Measurements from ENCODE around the gene PIGN.

PIGN gene

GRCh38 chr18:61998957-61999356, 187.9 kb downstream of the PIGN start:
- Mint-ChIP-seq H3K36me3 (ENCODE audit: insufficient read depth) (no peaks in the 10 kb centered on the region), H3K27ac (ENCODE audit: low read depth) (no peak overlapping the region), H3K9me3 (peaks cover 6% of the 10 kb centered on the region), H3K27me3 (peaks cover 16% of the 10 kb centered on the region), H3K4me3 (no peak overlapping the region), H3K4me1 (no peaks in the 10 kb centered on the region)
- no peak for DNase-seq (ENCODE audit: low spot score in 2 of 2)
- ATAC-seq (replicated peaks; ENCODE audit: extremely low read depth, poor library complexity, severe bottlenecking): no peak

DNA sequence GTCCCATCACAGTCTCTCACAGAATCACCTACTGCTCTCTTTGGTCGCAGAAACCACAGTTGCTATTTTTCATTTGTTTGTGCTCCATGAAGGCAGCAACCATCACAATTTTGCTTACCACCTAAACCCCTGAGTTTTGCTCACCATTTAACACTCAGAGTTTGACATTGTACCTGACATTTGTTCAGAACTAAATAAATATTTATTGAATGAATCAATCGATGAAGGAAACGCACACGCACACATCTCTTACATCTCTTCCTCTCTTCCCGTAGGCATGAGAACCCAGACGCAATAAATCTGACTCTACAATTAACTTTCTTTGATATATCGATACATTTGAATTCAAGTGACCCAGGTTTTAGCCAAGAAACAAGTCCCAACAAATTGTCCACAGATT, 188.5 kb downstream of the PIGN start:
- DNase-seq (ENCODE audit: low spot score in 2 of 2) (no peak), ATAC-seq (replicated peaks; ENCODE audit: extremely low read depth, poor library complexity, severe bottlenecking) (no peak)
- Mint-ChIP-seq H3K9me3 (peaks cover 6% of the 10 kb centered on the region), H3K4me3 (no peak overlapping the region), H3K36me3 (ENCODE audit: insufficient read depth) (no peaks in the 10 kb centered on the region), H3K4me1 (no peaks in the 10 kb centered on the region), H3K27me3 (peaks cover 16% of the 10 kb centered on the region), H3K27ac (ENCODE audit: low read depth) (no peak overlapping the region)

DNA sequence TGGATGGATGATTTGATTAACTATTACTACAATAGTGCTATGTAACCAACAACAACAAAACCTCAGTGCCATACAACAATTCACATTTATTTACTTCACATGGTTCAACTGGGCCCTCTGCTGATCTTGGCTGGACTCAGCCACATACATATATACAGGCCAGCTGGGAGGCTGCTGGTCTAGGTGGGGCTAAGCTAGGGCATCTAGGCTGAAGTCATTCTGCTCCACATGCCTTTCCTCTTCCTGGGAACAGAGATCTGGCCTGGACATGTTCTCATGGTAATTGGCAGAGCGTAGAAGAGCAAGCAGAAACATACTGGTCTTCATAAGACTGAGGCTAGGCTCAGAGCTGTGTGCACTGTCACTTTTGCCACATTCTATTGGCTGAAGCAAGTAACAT, 191.2 kb downstream of the PIGN start:
- H3K27ac Mint-ChIP-seq (ENCODE audit: low read depth): no peak overlapping the region
- peaks cover 6% of the 10 kb centered on the region for H3K9me3 Mint-ChIP-seq
- ATAC-seq (replicated peaks; ENCODE audit: extremely low read depth, poor library complexity, severe bottlenecking) (no peak), DNase-seq (ENCODE audit: low spot score in 2 of 2) (no peak)
- H3K36me3 Mint-ChIP-seq (ENCODE audit: insufficient read depth): no peaks in the 10 kb centered on the region
- peaks cover 9% of the 10 kb centered on the region for H3K27me3 Mint-ChIP-seq
- H3K4me1 Mint-ChIP-seq: no peaks in the 10 kb centered on the region
- H3K4me3 Mint-ChIP-seq: no peak overlapping the region

- DNase-seq (ENCODE audit: low spot score in 2 of 2): no peak
- Mint-ChIP-seq H3K27ac (ENCODE audit: low read depth) (no peak overlapping the region), H3K36me3 (ENCODE audit: insufficient read depth) (no peaks in the 10 kb centered on the region), H3K4me3 (no peak overlapping the region), H3K4me1 (no peaks in the 10 kb centered on the region), H3K27me3 (peaks cover 9% of the 10 kb centered on the region), H3K9me3 (no peaks in the 10 kb centered on the region)
- ATAC-seq (replicated peaks; ENCODE audit: extremely low read depth, poor library complexity, severe bottlenecking): no peak
Observed at GRCh38 chr18:61993831-61994230, 193.0 kb downstream of the PIGN start.

- Mint-ChIP-seq H3K4me3 (no peak overlapping the region), H3K4me1 (no peaks in the 10 kb centered on the region), H3K9me3 (no peaks in the 10 kb centered on the region), H3K27me3 (peaks cover 9% of the 10 kb centered on the region), H3K36me3 (ENCODE audit: insufficient read depth) (no peaks in the 10 kb centered on the region), H3K27ac (ENCODE audit: low read depth) (no peak overlapping the region)
- ATAC-seq (replicated peaks; ENCODE audit: extremely low read depth, poor library complexity, severe bottlenecking) (no peak), DNase-seq (ENCODE audit: low spot score in 2 of 2) (no peak)
Observed at GRCh38 chr18:61992923-61993322, 193.9 kb downstream of the PIGN start.

DNA sequence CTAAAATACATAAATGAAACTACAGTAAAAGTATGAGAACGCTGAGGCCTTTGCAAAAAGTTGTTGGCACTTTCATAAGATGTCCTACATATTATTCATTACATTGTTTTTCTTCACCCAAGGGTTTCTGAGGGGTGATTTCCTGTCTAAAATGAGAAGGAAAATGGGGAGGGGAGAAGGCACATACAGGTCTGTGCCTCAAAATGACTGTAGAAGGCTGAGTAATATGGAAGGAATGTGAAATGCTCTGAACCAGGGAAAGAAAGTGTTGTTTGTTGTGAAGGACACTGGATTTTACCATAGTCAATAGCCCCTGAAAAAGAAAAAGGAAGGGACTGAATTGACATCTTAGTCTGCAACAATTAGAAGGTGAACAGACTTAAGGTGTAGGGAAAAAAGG, 194.6 kb downstream of the PIGN start:
- H3K9me3 Mint-ChIP-seq: no peaks in the 10 kb centered on the region
- peaks cover 9% of the 10 kb centered on the region for H3K27me3 Mint-ChIP-seq
- no peak overlapping the region for H3K4me3 Mint-ChIP-seq
- DNase-seq (ENCODE audit: low spot score in 2 of 2) (no peak), ATAC-seq (replicated peaks; ENCODE audit: extremely low read depth, poor library complexity, severe bottlenecking) (no peak)
- no peaks in the 10 kb centered on the region for H3K36me3 Mint-ChIP-seq (ENCODE audit: insufficient read depth)
- no peaks in the 10 kb centered on the region for H3K4me1 Mint-ChIP-seq
- H3K27ac Mint-ChIP-seq (ENCODE audit: low read depth): no peak overlapping the region

DNA sequence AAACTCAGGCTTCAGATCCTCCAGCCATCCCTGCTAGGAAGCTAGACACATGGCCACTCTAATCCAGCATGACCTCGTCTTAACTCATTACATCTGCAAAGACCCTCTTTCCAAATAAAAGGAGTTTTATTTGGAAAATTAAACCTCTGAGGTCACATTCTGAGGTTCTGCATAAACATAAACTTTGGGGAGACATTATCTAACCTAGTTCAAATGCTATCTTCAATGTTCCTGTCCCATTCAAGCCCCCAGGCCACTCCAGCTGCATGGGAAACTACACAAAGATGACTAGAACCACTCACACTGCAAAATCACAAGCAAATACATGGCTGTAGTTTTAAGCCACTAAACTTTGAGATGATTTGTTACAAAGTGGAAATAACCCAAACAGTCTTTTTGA, 195.0 kb downstream of the PIGN start:
- peaks cover 4% of the 10 kb centered on the region for H3K27me3 Mint-ChIP-seq
- no peaks in the 10 kb centered on the region for H3K9me3 Mint-ChIP-seq
- H3K27ac Mint-ChIP-seq (ENCODE audit: low read depth): no peak overlapping the region
- no peak overlapping the region for H3K4me3 Mint-ChIP-seq
- H3K36me3 Mint-ChIP-seq (ENCODE audit: insufficient read depth): no peaks in the 10 kb centered on the region
- DNase-seq (ENCODE audit: low spot score in 2 of 2) (no peak), ATAC-seq (replicated peaks; ENCODE audit: extremely low read depth, poor library complexity, severe bottlenecking) (no peak)
- no peaks in the 10 kb centered on the region for H3K4me1 Mint-ChIP-seq

DNA sequence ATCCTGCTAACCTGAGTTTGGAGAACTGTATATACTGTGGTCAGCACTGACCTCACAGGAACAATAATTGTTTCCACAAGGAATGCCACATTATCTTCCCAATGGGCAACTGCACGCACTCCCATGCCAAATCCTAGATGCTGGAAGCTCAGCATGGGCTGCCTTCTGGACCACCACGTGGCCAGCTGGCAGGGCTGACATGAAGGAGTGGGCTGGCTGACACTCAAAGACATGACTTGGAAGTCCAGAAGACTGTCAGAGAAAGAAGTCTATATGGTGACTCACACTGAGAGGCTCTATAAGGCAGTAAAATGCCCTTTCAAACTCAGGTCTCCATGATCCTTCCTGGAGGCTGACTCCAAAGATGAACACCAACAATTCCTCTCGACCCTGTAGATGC, 195.7 kb downstream of the PIGN start:
- DNase-seq (ENCODE audit: low spot score in 2 of 2) (no peak), ATAC-seq (replicated peaks; ENCODE audit: extremely low read depth, poor library complexity, severe bottlenecking) (no peak)
- H3K27ac Mint-ChIP-seq (ENCODE audit: low read depth): no peak overlapping the region
- H3K4me1 Mint-ChIP-seq: no peaks in the 10 kb centered on the region
- no peaks in the 10 kb centered on the region for H3K27me3 Mint-ChIP-seq
- no peak overlapping the region for H3K4me3 Mint-ChIP-seq
- H3K9me3 Mint-ChIP-seq: no peaks in the 10 kb centered on the region
- H3K36me3 Mint-ChIP-seq (ENCODE audit: insufficient read depth): no peaks in the 10 kb centered on the region

Measured in central memory CD8-positive, alpha-beta T cell (primary cell).